Activated CD8-positive, alpha-beta T cell treated with anti-CD3 and anti-CD28 coated beads for 36 hours (primary cell): Measurements from ENCODE around the gene APOO. TPM values are rescaled to one million over a fixed set of nuclear protein-coding genes. Genes with fewer than 3 reads are reported as not detected.

Experiments
- ATAC-seq: fragments of 200-7000 bp; cut with Tn5 transposase; one replicate; pipeline ENCODE4 v1.10.0; 2021; ENCODE audit warnings: mild to moderate bottlenecking, moderate library complexity
- CTCF ChIA-PET: fragments of 350-600 bp; sonication (Branson Sonifier 250); formaldehyde crosslinking; loops from one replicate; lab custom pipeline; 2021; ENCODE audit warnings: antibody characterized with exemption; lab: Charles Lee
- POLR2A ChIA-PET: fragments of 350-600 bp; sonication (Branson Sonifier 250); formaldehyde crosslinking; loops from one replicate; lab custom pipeline; 2021; ENCODE audit warnings: antibody characterized with exemption; lab: Charles Lee
- DNase-seq: peaks from one replicate; pipeline ENCODE4 v3.0.0-alpha.2; 2020
- H3K27ac Mint-ChIP-seq: one replicate; pipeline ENCODE4 v1.8.0; 2021; ENCODE audit warnings: mild to moderate bottlenecking, mixed read lengths
- H3K27me3 Mint-ChIP-seq: one replicate; pipeline ENCODE4 v1.8.0; 2021; ENCODE audit warnings: mixed read lengths
- H3K36me3 Mint-ChIP-seq: one replicate; pipeline ENCODE4 v1.8.0; 2021; ENCODE audit warnings: low read depth, mixed read lengths
- H3K4me1 Mint-ChIP-seq: one replicate; pipeline ENCODE4 v1.8.0; 2021; ENCODE audit warnings: low read depth, mixed read lengths
- H3K4me3 Mint-ChIP-seq: one replicate; pipeline ENCODE4 v1.8.0; 2021; ENCODE audit warnings: mild to moderate bottlenecking, moderate library complexity, mixed read lengths
- H3K9me3 Mint-ChIP-seq: one replicate; pipeline ENCODE4 v1.8.0; 2021; ENCODE audit warnings: mixed read lengths
- intact Hi-C: fragments of 100-400 bp; cut with micrococcal nuclease; formaldehyde crosslinking; loops from one replicate; pipeline ENCODE4 v1.10.0; 2022
- total RNA-seq, 2 experiments: library from RNA; stranded (reverse); gene quantifications; one replicate each; pipeline ENCODE4 v1.2.3, GENCODE V29; 2021
- TF ChIP-seq, protein P1 (sequence below): fragments of 200-600 bp; IDR thresholded peaks from one replicate; pipeline ENCODE4 v1.8.0; 2022; ENCODE audit warnings: antibody characterized with exemption, mild to moderate bottlenecking

APOO gene
- total RNA-seq, 2 experiments from 2014 or later: 34.1 to 35.7 TPM

GRCh38 chrX:23901805-23902204 lies 5.9 kb downstream of the APOO start:
- ATAC-seq (peak; percentile 81), DNase-seq (peak; percentile 63)
- H3K9me3 Mint-ChIP-seq: no peaks in the 10 kb centered on the region
- ChIA-PET CTCF (interaction anchor here (0.6 to 4.6 kb wide), 48 partner anchors 10 to 234 kb away, joined by 3 to 79 read pairs (median 4); partner anchors contain the start of genes ACOT9, EIF2S3, KLHL15 and PRDX4), POLR2A (interaction anchor here (1.3 to 2.2 kb wide), 4 partner anchors 119 to 202 kb away, joined by 3 to 8 read pairs (median 4); partner anchors contain the start of genes ACOT9 and SAT1)
- H3K4me1 Mint-ChIP-seq: peaks cover 9% of the 10 kb centered on the region
- H3K36me3 Mint-ChIP-seq: no peaks in the 10 kb centered on the region
- H3K27ac Mint-ChIP-seq: no peak overlapping the region
- H3K27me3 Mint-ChIP-seq: no peaks in the 10 kb centered on the region
- intact Hi-C loops: loop anchor here (2.0 to 10.0 kb wide), 4 partner anchors 119 to 207 kb away; partner anchors contain the start of genes EIF2S3, KLHL15 and SAT1
- TF ChIP-seq, protein P1, sequence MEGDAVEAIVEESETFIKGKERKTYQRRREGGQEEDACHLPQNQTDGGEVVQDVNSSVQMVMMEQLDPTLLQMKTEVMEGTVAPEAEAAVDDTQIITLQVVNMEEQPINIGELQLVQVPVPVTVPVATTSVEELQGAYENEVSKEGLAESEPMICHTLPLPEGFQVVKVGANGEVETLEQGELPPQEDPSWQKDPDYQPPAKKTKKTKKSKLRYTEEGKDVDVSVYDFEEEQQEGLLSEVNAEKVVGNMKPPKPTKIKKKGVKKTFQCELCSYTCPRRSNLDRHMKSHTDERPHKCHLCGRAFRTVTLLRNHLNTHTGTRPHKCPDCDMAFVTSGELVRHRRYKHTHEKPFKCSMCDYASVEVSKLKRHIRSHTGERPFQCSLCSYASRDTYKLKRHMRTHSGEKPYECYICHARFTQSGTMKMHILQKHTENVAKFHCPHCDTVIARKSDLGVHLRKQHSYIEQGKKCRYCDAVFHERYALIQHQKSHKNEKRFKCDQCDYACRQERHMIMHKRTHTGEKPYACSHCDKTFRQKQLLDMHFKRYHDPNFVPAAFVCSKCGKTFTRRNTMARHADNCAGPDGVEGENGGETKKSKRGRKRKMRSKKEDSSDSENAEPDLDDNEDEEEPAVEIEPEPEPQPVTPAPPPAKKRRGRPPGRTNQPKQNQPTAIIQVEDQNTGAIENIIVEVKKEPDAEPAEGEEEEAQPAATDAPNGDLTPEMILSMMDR: no peak
- H3K4me3 Mint-ChIP-seq: no peak overlapping the region

- intact Hi-C loops: loop anchor here (10.0 kb wide), 2 partner anchors 124 to 154 kb away; partner anchors contain the start of genes EIF2S3 and KLHL15
- ChIA-PET POLR2A (interaction anchor here (1.4 to 2.2 kb wide), 3 partner anchors 118 to 201 kb away, joined by 3 to 8 read pairs (median 4); partner anchors contain the start of genes ACOT9 and SAT1), CTCF (interaction anchor here (0.6 to 4.6 kb wide), 23 partner anchors 11 to 233 kb away, joined by 3 to 79 read pairs (median 8); partner anchors contain the start of genes EIF2S3, KLHL15, PRDX4 and SAT1)
- TF ChIP-seq, protein P1: no peak
- H3K4me3 Mint-ChIP-seq: no peak overlapping the region
- peak; percentile 53 for ATAC-seq
- peaks cover 4% of the 10 kb centered on the region for H3K4me1 Mint-ChIP-seq
- no peaks in the 10 kb centered on the region for H3K27me3 Mint-ChIP-seq
- no peak overlapping the region for H3K27ac Mint-ChIP-seq
- H3K9me3 Mint-ChIP-seq: no peaks in the 10 kb centered on the region
- DNase-seq: no peak
- H3K36me3 Mint-ChIP-seq: no peaks in the 10 kb centered on the region
Observed at GRCh38 chrX:23901060-23901459, 6.7 kb downstream of the APOO start.

- no peaks in the 10 kb centered on the region for H3K9me3 Mint-ChIP-seq
- POLR2A ChIA-PET: interaction anchor here (2.2 kb wide), 1 partner anchor 117 kb away, joined by 8 read pairs; the partner anchor contains the start of gene SAT1
- TF ChIP-seq, protein P1: no peak
- no peak overlapping the region for H3K4me3 Mint-ChIP-seq
- ATAC-seq: no peak
- no peaks in the 10 kb centered on the region for H3K27me3 Mint-ChIP-seq
- no peak for DNase-seq
- CTCF ChIA-PET: interaction anchor here (2.3 to 4.6 kb wide), 4 partner anchors 118 to 211 kb away, joined by 13 to 79 read pairs (median 30); partner anchors contain the start of gene SAT1
- H3K4me1 Mint-ChIP-seq: no peaks in the 10 kb centered on the region
- H3K27ac Mint-ChIP-seq: no peak overlapping the region
- intact Hi-C loops: loop anchor here (10.0 kb wide), 2 partner anchors 124 to 154 kb away; partner anchors contain the start of genes EIF2S3 and KLHL15
- no peaks in the 10 kb centered on the region for H3K36me3 Mint-ChIP-seq
Observed at GRCh38 chrX:23900220-23900797, 7.4 kb downstream of the APOO start.

- intact Hi-C loops: no loop called here
- no peak for ATAC-seq
- DNase-seq: no peak
- Mint-ChIP-seq H3K27ac (no peak overlapping the region), H3K27me3 (no peaks in the 10 kb centered on the region), H3K4me1 (no peaks in the 10 kb centered on the region), H3K9me3 (no peaks in the 10 kb centered on the region), H3K36me3 (no peaks in the 10 kb centered on the region), H3K4me3 (no peak overlapping the region)
- POLR2A ChIA-PET: no interaction called here
- TF ChIP-seq, protein P1: no peak
- CTCF ChIA-PET: interaction anchor here (0.6 kb wide), 1 partner anchor 45 kb away, joined by 3 read pairs; no protein-coding TSS in a partner anchor
Observed at GRCh38 chrX:23898412-23898959, 9.3 kb downstream of the APOO start.
